A673 (cell line): ENCODE measurements around the gene UST. TPM values are rescaled to one million over a fixed set of nuclear protein-coding genes. Genes with fewer than 3 reads are reported as not detected.

Experiments used
- BruUV-seq: library from RNA; stranded (reverse); fragments of 400-500 nt; replicated peaks from 2 replicates; lab custom pipeline; 2021; lab: Mats Ljungman, UMichigan
- CTCF ChIA-PET: fragments of 300-600 bp; sonication (Branson Sonifier 250); formaldehyde crosslinking; loops from one replicate; lab custom pipeline; 2022; ENCODE audit warnings: antibody characterized with exemption; lab: Charles Lee
- POLR2A ChIA-PET: fragments of 300-600 bp; sonication (Branson Sonifier 250); formaldehyde crosslinking; loops from one replicate; lab custom pipeline; 2022; ENCODE audit warnings: antibody characterized with exemption; ENCODE audit not compliant: low non-redundant PET; lab: Charles Lee
- DNase-seq: peaks from one replicate; pipeline ENCODE4 v3.0.0-alpha.2; 2015; ENCODE audit warnings: low spot score
- H3K27ac ChIP-seq: fragments of 200-600 bp; sonication (generic); 2 replicates; pipeline ENCODE4 v1.5.1; 2016; ENCODE audit warnings: mixed run types, low read depth, mild to moderate bottlenecking, mixed read lengths, antibody characterized with exemption, low read length; ENCODE audit not compliant: poor library complexity, severe bottlenecking
- H3K27me3 ChIP-seq: fragments of 200-600 bp; sonication (generic); replicated peaks from 2 replicates; pipeline ENCODE4 v1.6.1; 2017; ENCODE audit warnings: mixed run types, low read depth, mild to moderate bottlenecking, mixed read lengths, antibody characterized with exemption, low read length; ENCODE audit not compliant: insufficient read depth, poor library complexity
- H3K36me3 ChIP-seq: fragments of 200-600 bp; sonication (generic); 2 replicates; pipeline ENCODE4 v1.6.1; 2016; ENCODE audit warnings: mixed run types, mild to moderate bottlenecking, mixed read lengths, antibody characterized with exemption, low read length; ENCODE audit not compliant: insufficient read depth, poor library complexity, severe bottlenecking
- H3K4me1 ChIP-seq: fragments of 200-600 bp; sonication (generic); 2 replicates; pipeline ENCODE4 v1.6.1; 2017; ENCODE audit warnings: mixed run types, mild to moderate bottlenecking, mixed read lengths, antibody characterized with exemption, low read length; ENCODE audit not compliant: insufficient read depth, poor library complexity, severe bottlenecking
- H3K4me3 ChIP-seq: fragments of 200-600 bp; sonication (generic); 2 replicates; pipeline ENCODE4 v1.5.1; 2016; ENCODE audit warnings: low read depth, mixed run types, mild to moderate bottlenecking, mixed read lengths, low read length; ENCODE audit not compliant: poor library complexity, severe bottlenecking
- H3K9me3 ChIP-seq: fragments of 200-600 bp; sonication (generic); 2 replicates; pipeline ENCODE4 v1.6.1; 2016; ENCODE audit warnings: mixed run types, low read depth, mild to moderate bottlenecking, mixed read lengths, antibody characterized with exemption, low read length; ENCODE audit not compliant: poor library complexity, severe bottlenecking
- CTCF ChIP-seq: fragments of 300-800, 200-600 bp; sonication (generic); conservative IDR thresholded peaks from 2 replicates; pipeline ENCODE4 v1.5.1; 2017; ENCODE audit warnings: low read depth, mild to moderate bottlenecking, antibody characterized with exemption, low read length, moderate library complexity, mixed read lengths
- EZH2 ChIP-seq: fragments of 200-600 bp; sonication (generic); IDR thresholded peaks from 2 replicates; pipeline ENCODE4 v1.6.1; 2017; ENCODE audit warnings: borderline replicate concordance, low read depth, mild to moderate bottlenecking, mixed read lengths, antibody characterized with exemption, low read length; ENCODE audit not compliant: poor library complexity, severe bottlenecking
- intact Hi-C: fragments of 100-400 bp; cut with micrococcal nuclease; formaldehyde crosslinking; loops from one replicate; pipeline ENCODE4 v1.10.0; 2022; ENCODE audit not compliant: unreplicated experiment
- total RNA-seq: library from RNA; stranded (reverse); gene quantifications from 2 replicates; pipeline ENCODE4 v1.2.3, GENCODE V29; 2021

UST gene
- total RNA-seq, 1 experiment from 2014 or later: 1.5 TPM

- no peak overlapping the region for H3K4me3 ChIP-seq
- H3K36me3 ChIP-seq: no peaks in the 10 kb centered on the region
- TF ChIP-seq CTCF (no peak), EZH2 (no peak)
- no peaks in the 10 kb centered on the region for H3K4me1 ChIP-seq
- ChIA-PET CTCF (no interaction called here), POLR2A (no interaction called here)
- no TSS peak for BruUV-seq
- no peak for DNase-seq
- no peaks in the 10 kb centered on the region for H3K27me3 ChIP-seq
- no peak overlapping the region for H3K27ac ChIP-seq
- intact Hi-C loops: no loop called here
- no peaks in the 10 kb centered on the region for H3K9me3 ChIP-seq
Observed at GRCh38 chr6:148829415-148830101, 82.7 kb downstream of the UST start.

- POLR2A ChIA-PET: no interaction called here
- Histone ChIP-seq H3K27ac (no peak overlapping the region), H3K4me3 (no peak overlapping the region), H3K9me3 (no peaks in the 10 kb centered on the region), H3K27me3 (no peaks in the 10 kb centered on the region), H3K36me3 (no peaks in the 10 kb centered on the region), H3K4me1 (no peaks in the 10 kb centered on the region)
- intact Hi-C loops: no loop called here
- BruUV-seq: no TSS peak
- no peak for DNase-seq
- TF ChIP-seq CTCF: no peak
- no peak for TF ChIP-seq EZH2
- CTCF ChIA-PET: no interaction called here
Observed at GRCh38 chr6:148830614-148831013, 83.8 kb downstream of the UST start.

- H3K27me3 ChIP-seq: no peaks in the 10 kb centered on the region
- DNase-seq: no peak
- ChIA-PET CTCF (no interaction called here), POLR2A (no interaction called here)
- no peaks in the 10 kb centered on the region for H3K36me3 ChIP-seq
- intact Hi-C loops: no loop called here
- H3K4me1 ChIP-seq: no peaks in the 10 kb centered on the region
- TF ChIP-seq EZH2: no peak
- TF ChIP-seq CTCF: no peak
- no peaks in the 10 kb centered on the region for H3K9me3 ChIP-seq
- no TSS peak for BruUV-seq
- H3K4me3 ChIP-seq: no peak overlapping the region
- no peak overlapping the region for H3K27ac ChIP-seq
Observed at GRCh38 chr6:148831064-148831463, 84.2 kb downstream of the UST start.
